KBM-7 (cell line): ENCODE results near the gene RFX4.

Experiments
- DNase-seq: peaks from one replicate; pipeline ENCODE4 v3.0.0-alpha.2; 2015
- in situ Hi-C: fragments of 300-500 bp; cut with MboI; formaldehyde crosslinking; loops from 2 replicates; pipeline ENCODE4 v1.14.3; 2020; ENCODE audit warnings: low sequenced_read_pairs, low pct_unique_long_range_greater_than_20kb, mixed read lengths

RFX4 gene

GRCh38 chr12:106643000-106643399, 60.2 kb downstream of the RFX4 start:
- no peak for DNase-seq
- in situ Hi-C loops, result no loop called here

GRCh38 chr12:106644335-106645073, 61.7 kb downstream of the RFX4 start:
- DNase-seq, result no peak
- in situ Hi-C loops, result no loop called here

- in situ Hi-C loops, result no loop called here
- no peak for DNase-seq
Observed at GRCh38 chr12:106645074-106645421, 62.2 kb downstream of the RFX4 start.

- no peak for DNase-seq
- in situ Hi-C loops, result no loop called here
Observed at GRCh38 chr12:106645465-106646330, 62.9 kb downstream of the RFX4 start.

- in situ Hi-C loops, result no loop called here
- no peak for DNase-seq
Observed at GRCh38 chr12:106646472-106646871, 63.7 kb downstream of the RFX4 start.

- no peak for DNase-seq
Observed at GRCh38 chr12:106647793-106648514, 65.2 kb downstream of the RFX4 start.

GRCh38 chr12:106648736-106649135, 65.9 kb downstream of the RFX4 start:
- no peak for DNase-seq
- in situ Hi-C loops, result no loop called here

More at GRCh38 chr12:106647793-106648514, 65.2 kb downstream of the RFX4 start:
- in situ Hi-C loops, result no loop called here

- in situ Hi-C loops, result no loop called here
- no peak for DNase-seq
Observed at GRCh38 chr12:106651552-106651951, 68.7 kb downstream of the RFX4 start.

GRCh38 chr12:106652510-106653015, 69.8 kb downstream of the RFX4 start:
- in situ Hi-C loops, result no loop called here
- no peak for DNase-seq

GRCh38 chr12:106655577-106655976, 72.8 kb downstream of the RFX4 start:
- DNase-seq, result no peak
- in situ Hi-C loops, result no loop called here

GRCh38 chr12:106657488-106657887, 74.7 kb downstream of the RFX4 start:
- in situ Hi-C loops, result no loop called here
- no peak for DNase-seq

GRCh38 chr12:106663385-106663784, 80.6 kb downstream of the RFX4 start:
- in situ Hi-C loops, result no loop called here
- no peak for DNase-seq

GRCh38 chr12:106669216-106669615, 86.4 kb downstream of the RFX4 start:
- in situ Hi-C loops, result no loop called here

GRCh38 chr12:106670131-106670530, 87.3 kb downstream of the RFX4 start:
- in situ Hi-C loops, result no loop called here
- no peak for DNase-seq

More at GRCh38 chr12:106669216-106669615, 86.4 kb downstream of the RFX4 start:
- DNase-seq, result no peak

- peak; percentile 4 for DNase-seq
- in situ Hi-C loops, result no loop called here
Observed at GRCh38 chr12:106671840-106672239, 89.0 kb downstream of the RFX4 start.

- DNase-seq, result no peak
- in situ Hi-C loops, result no loop called here
Observed at GRCh38 chr12:106672314-106673025, 89.7 kb downstream of the RFX4 start.

GRCh38 chr12:106673141-106673540, 90.3 kb downstream of the RFX4 start:
- DNase-seq, result no peak
- in situ Hi-C loops, result no loop called here

- DNase-seq, result no peak
- in situ Hi-C loops, result no loop called here
Observed at GRCh38 chr12:106675651-106676435, 93.0 kb downstream of the RFX4 start.
